GM11168 (cell line): ENCODE measurements around the gene CERS6.

Experiments used
- in situ Hi-C: fragments of 300-500 bp; cut with MboI; formaldehyde crosslinking; loops from one replicate; pipeline ENCODE4 v1.12.0; 2022; ENCODE audit warnings: low sequenced_read_pairs; ENCODE audit not compliant: unreplicated experiment

The CERS6 gene

DNA sequence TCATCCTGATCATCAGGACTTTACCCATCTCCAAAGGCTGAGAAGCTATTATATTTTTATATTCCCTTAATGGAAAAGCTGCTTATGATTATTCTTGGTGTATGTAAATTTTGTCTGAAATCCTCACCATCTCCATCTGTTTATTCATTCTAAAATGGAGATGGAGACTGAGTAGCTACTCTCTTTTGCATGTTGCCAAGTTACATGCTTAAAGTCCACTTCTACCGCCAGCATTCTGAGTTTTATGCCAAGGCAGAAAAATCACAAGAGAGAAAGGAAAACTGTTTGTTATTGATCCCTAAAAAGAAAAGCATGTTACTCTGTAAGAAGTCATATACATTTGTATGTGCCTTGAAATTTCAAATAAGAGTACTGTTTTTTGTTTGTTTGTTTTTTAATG, 252.0 kb downstream of the CERS6 start:
- in situ Hi-C loops: loop anchor here (10.0 kb wide), 1 partner anchor 253 kb away; the partner anchor contains the start of gene CERS6

DNA sequence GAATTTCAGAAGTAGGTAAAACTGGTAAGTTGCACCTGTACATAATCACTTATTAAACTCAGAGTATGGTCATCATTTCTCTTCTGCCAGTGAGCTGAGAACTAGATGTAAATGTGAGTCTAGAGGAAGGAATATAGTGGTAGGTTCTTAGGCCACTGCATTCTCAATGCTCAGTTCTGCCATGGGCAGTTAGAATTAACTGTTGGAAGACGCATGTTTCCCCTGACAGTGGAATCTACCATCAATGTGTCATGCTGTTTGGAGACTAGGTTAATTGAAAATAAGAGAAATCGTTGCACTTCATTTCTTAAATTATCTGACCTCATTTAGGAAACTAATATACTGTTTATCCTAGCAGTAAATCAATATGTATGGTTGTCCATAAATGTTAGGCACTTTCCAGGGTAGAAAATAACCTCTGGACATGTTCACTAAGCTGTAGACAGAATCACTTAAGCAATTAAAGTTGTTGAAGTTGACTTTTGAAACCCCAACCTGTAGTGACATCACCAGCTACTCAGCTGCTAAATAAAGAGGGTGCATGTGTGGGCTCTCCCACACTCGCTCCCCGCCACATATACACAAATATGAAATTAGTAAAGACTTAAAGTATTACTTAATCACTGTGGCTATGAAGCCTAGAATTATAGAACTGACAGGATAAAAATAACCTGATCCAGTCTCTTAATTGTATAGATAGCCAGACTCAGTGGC, 254.8 kb downstream of the CERS6 start:
- in situ Hi-C loops: no loop called here

- in situ Hi-C loops: no loop called here
These were observed 256.0 kb downstream of the CERS6 start for GRCh38 chr2:168712053-168712452.

- in situ Hi-C loops: no loop called here
These were observed 257.3 kb downstream of the CERS6 start for GRCh38 chr2:168713325-168713724.

- in situ Hi-C loops: no loop called here
These were observed 259.8 kb downstream of the CERS6 start for GRCh38 chr2:168715849-168716248.

DNA sequence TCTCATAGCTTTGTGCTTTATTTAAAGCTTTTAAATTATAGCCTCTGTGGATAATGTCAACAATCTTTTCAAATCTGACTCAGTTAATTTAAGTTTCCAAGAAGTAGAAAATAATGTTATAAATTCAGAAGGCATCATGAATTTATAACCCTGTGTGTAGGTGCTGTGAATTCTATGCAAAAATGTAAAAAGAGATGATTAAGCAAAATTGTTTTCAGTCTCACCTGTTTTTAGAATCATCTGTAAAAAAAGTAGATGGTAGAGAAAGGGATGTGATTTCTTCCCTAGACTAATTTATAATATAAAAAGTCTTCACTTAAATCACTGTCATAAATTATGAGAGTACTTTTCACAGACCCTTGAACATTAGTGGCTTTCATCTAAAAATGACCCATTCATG, 260.8 kb downstream of the CERS6 start:
- in situ Hi-C loops: no loop called here

DNA sequence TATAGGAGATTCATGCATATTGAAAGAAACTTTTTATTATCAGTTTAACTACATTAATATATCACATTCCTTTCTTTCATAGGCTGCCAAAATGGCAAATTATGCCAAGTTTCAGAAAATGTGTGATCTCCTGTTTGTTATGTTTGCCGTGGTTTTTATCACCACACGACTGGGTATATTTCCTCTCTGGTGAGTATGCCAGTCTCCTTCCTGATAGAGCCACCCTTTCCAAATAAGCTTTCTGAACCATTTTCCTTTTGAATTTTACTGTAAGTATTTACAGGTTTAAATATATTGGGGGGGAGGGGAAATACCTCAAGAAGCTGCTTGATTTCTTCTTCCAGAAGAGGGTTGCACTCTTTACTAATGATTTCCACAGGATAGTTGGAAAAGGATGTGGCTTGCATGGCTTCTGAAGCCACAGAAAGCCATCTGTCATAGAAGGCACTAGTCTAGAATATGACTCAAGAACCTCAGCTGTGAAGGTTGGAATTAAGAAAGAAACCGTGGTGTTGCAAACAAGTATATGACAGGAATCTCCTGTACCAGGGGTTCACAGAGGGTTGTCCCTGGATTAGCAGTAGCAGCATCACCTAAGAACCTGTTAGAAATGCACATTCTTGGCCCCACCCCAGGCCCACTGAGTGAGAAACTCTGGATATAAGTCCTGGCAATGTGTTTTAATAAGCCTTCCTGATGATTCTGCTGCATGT, 261.9 kb downstream of the CERS6 start:
- in situ Hi-C loops: no loop called here

DNA sequence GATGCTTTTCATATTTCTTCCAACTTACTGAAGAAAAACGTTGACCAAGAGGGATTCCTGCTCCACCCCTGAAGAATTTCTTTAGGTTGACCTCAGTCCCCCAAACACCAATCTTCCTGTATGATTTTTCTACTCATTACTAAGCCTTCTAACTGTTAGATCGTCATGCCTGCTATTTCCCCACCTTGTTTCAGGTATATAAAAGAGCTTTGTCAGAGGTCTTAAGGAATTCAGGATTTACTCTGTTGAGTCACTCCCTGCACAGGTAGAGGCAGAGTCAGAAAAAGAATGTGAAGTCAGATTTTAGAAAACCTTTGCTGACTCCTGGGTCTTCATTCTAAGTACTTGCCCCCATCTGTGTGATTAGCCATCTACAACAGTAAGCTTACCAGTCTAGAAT, 262.6 kb downstream of the CERS6 start:
- in situ Hi-C loops: no loop called here

- in situ Hi-C loops: no loop called here
These were observed 263.4 kb downstream of the CERS6 start for GRCh38 chr2:168719446-168719845.

DNA sequence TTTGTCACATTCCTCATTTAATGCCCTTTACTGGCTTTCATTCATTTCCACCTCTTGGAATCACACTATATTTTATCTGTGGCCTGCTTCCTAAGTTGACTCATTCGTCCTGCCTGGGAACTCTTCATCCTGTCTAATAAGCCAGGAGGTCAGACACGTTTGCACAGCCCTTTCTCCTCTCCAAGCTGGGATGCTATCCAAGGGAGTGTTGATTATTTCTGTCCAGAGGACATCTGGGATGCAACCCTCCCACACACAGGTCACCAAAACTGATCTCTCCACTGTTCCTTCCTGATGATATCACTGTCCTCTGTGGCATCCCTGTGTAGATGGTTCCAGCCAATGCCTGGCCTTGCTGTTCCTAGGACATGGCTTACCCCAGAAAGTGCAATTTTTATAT, 266.5 kb downstream of the CERS6 start:
- in situ Hi-C loops: no loop called here

- in situ Hi-C loops: no loop called here
These were observed 267.3 kb downstream of the CERS6 start for GRCh38 chr2:168723275-168723899.

DNA sequence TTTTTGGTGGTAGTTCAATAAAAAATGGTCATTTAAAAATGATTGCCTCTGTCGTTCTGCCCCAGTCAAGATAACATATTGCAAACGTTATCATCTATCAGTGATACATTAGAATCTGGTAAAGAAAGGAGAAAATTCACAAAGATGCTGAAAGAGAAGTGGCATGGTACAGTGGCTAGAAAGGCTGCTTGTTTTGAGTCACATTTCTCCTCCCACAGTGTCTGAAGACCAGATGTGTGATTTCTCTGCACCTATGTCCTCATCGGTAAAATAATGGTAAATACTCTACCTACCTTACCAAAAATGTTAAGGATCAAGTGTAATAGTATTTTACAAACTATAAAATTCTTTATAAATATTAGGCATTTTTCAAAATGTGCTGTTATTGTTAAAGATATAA, 270.3 kb downstream of the CERS6 start:
- in situ Hi-C loops: no loop called here

- in situ Hi-C loops: no loop called here
These were observed 271.9 kb downstream of the CERS6 start for GRCh38 chr2:168727904-168728470.

GRCh38 chr2:168729455-168729854, 273.4 kb downstream of the CERS6 start:
- in situ Hi-C loops: no loop called here

- in situ Hi-C loops: no loop called here
These were observed 274.3 kb downstream of the CERS6 start for GRCh38 chr2:168730344-168730743.

GRCh38 chr2:168731002-168731401, 274.9 kb downstream of the CERS6 start:
- in situ Hi-C loops: no loop called here

- in situ Hi-C loops: no loop called here
These were observed 275.5 kb downstream of the CERS6 start for GRCh38 chr2:168731616-168732015.

GRCh38 chr2:168732100-168732499, 276.0 kb downstream of the CERS6 start:
- in situ Hi-C loops: no loop called here

GRCh38 chr2:168732506-168732905, 276.4 kb downstream of the CERS6 start:
- in situ Hi-C loops: no loop called here

- in situ Hi-C loops: no loop called here
These were observed 278.2 kb downstream of the CERS6 start for GRCh38 chr2:168734199-168734760.
